VCaP (cell line): ENCODE results near the gene MIEF2.

ENCODE experiments used
- H3K27ac ChIP-seq: fragments of 450-650 bp; 2 replicates; pipeline ENCODE4 v1.5.1; 2017
- TF ChIP-seq, protein P1 (sequence below): fragments of 450-650 bp; conservative IDR thresholded peaks from 2 replicates; pipeline ENCODE4 v1.5.1; 2017; ENCODE audit warnings: mild to moderate bottlenecking, moderate library complexity

The MIEF2 gene

DNA sequence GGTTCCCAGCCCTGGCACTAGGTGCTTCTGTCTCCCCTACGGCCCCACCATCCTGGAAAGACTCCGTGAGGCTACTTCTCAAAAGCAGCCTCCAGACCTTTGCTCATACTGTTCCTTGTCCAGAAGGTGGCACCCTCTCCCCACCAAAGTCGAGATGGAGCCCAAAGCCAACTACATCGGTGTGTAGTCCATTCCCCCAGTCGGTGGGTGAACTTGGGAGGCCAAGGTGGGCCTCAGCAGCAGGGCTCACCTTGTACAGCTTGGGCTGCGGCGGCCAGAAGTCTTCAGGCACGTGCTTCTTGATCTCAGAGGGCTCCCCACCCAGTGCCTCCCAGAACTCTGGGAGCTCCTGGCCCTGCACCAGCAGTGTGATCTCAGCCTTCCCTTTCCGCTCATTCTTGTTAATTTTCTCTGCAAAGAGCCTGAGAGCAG is 12.1 kb upstream of the MIEF2 start:
- peak overlapping the region; percentile 56; the same call in 1 of the 2 replicates for H3K27ac ChIP-seq
- TF ChIP-seq, protein P1, sequence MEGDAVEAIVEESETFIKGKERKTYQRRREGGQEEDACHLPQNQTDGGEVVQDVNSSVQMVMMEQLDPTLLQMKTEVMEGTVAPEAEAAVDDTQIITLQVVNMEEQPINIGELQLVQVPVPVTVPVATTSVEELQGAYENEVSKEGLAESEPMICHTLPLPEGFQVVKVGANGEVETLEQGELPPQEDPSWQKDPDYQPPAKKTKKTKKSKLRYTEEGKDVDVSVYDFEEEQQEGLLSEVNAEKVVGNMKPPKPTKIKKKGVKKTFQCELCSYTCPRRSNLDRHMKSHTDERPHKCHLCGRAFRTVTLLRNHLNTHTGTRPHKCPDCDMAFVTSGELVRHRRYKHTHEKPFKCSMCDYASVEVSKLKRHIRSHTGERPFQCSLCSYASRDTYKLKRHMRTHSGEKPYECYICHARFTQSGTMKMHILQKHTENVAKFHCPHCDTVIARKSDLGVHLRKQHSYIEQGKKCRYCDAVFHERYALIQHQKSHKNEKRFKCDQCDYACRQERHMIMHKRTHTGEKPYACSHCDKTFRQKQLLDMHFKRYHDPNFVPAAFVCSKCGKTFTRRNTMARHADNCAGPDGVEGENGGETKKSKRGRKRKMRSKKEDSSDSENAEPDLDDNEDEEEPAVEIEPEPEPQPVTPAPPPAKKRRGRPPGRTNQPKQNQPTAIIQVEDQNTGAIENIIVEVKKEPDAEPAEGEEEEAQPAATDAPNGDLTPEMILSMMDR = peak; percentile 79

DNA sequence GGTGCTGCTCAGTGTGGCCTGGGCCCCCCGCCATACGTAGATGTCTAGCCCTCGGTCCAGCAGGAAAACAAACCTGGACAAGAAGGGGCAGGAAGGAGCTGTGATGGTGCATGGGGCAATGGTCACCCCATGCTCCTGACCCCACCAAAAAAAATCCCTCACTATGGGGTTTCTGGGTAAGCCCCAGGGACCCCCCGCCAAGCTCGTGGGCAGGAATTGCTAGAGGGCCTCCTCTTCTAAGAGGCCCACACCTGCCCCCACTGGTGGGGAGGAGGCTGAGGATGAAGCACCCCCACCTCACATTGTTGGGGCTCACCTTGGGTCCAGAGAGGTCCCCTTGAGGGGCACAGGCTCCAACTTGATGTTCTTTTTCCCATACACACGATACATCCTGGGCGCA is 11.7 kb upstream of the MIEF2 start:
- TF ChIP-seq, protein P1 = no peak

DNA sequence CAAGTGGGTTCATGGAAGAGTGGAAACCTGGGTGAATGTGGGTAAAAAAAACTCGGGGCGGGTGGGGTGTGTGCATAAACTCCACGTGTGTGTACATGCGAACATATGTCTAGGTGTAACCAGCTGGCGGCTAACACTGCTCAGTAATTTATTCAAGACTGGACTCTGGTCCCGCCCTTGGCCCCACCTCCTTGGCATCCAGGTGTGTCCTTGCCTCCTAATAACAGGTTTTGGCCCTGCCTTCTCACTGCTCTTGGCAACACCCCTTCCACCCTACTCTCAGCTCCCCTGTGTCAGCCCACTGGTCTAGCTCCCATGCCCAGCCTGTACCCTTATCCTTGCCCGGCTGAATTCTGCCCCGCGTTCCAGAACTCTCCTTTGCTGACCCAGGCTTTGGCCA is 10.2 kb upstream of the MIEF2 start:
- TF ChIP-seq, protein P1 = no peak
- no peak overlapping the region for H3K27ac ChIP-seq

More for the DNA sequence above, 11.7 kb upstream of the MIEF2 start:
- H3K27ac ChIP-seq = peak overlapping the region; percentile 56; the same call in 1 of the 2 replicates

DNA sequence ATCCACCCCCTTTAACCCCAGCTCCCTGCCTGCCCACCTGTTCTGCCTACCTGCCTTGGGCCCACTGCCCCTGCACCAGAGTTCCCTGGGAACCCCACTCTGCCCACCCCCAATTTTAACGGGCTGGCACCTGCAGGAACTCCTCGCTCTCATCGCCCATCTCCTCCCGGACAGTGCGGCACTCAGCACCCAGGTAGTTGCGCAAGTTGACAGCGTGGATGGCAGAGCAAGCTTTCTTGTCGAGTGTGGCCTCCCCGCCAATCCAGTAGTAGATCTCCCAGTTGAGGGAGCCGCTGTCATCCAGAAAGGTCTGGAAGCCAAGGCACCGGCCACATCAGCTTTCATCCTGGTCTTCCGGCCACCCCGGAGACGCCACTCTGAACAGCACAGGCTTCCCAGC is 9.8 kb upstream of the MIEF2 start:
- TF ChIP-seq, protein P1 = no peak

GRCh38 chr17:18251204-18251603 is 9.3 kb upstream of the MIEF2 start:
- no peak overlapping the region for H3K27ac ChIP-seq
- TF ChIP-seq, protein P1 = no peak

More for the DNA sequence above, 9.8 kb upstream of the MIEF2 start:
- H3K27ac ChIP-seq = no peak overlapping the region

- no peak overlapping the region for H3K27ac ChIP-seq
- TF ChIP-seq, protein P1 = no peak
Measured at GRCh38 chr17:18252160-18252559, 8.3 kb upstream of the MIEF2 start.

GRCh38 chr17:18253187-18253884 is 7.1 kb upstream of the MIEF2 start:
- TF ChIP-seq, protein P1 = no peak
- no peak overlapping the region for H3K27ac ChIP-seq
